Activated T-helper 17 cell treated with anti-CD3 and anti-CD28 coated beads, Interleukin-2, amount 50 U/mL, for 72 hours (primary cell): ENCODE results near the gene ABCA2. TPM values are rescaled to one million over a fixed set of nuclear protein-coding genes. Genes with fewer than 3 reads are reported as not detected.
A peak's percentile ranks its signal among the peaks of the same experiment; 100 is the strongest.
"Not testable (repeated sequence)": the region's sequence is repeated elsewhere in the genome, so short reads cannot be mapped to it uniquely, and the experiment has no call there.

ENCODE experiments used
- ATAC-seq: fragments of 150-1000 bp; cut with Tn5 transposase; replicated peaks from 2 replicates; pipeline ENCODE4 v1.10.0; 2021; ENCODE audit warnings: mild to moderate bottlenecking, moderate library complexity
- H3K27ac Mint-ChIP-seq: one replicate; pipeline ENCODE4 v1.8.0; 2022; ENCODE audit warnings: mixed read lengths
- H3K27me3 Mint-ChIP-seq: one replicate; pipeline ENCODE4 v1.8.0; 2022; ENCODE audit warnings: mixed read lengths
- H3K36me3 Mint-ChIP-seq: one replicate; pipeline ENCODE4 v1.8.0; 2022; ENCODE audit warnings: low read depth, mild to moderate bottlenecking, mixed read lengths
- H3K4me1 Mint-ChIP-seq: one replicate; pipeline ENCODE4 v1.8.0; 2022; ENCODE audit warnings: mixed read lengths
- H3K4me3 Mint-ChIP-seq: one replicate; pipeline ENCODE4 v1.8.0; 2022; ENCODE audit warnings: mild to moderate bottlenecking, mixed read lengths
- H3K9me3 Mint-ChIP-seq: one replicate; pipeline ENCODE4 v1.8.0; 2022; ENCODE audit warnings: mixed read lengths
- total RNA-seq, 2 donors: library from RNA; stranded (reverse); gene quantifications; one replicate each; pipeline ENCODE4 v1.2.3, GENCODE V29; 2022

The ABCA2 gene
- total RNA-seq, 2 donors from 2014 or later = 43.0 to 63.9 TPM

DNA sequence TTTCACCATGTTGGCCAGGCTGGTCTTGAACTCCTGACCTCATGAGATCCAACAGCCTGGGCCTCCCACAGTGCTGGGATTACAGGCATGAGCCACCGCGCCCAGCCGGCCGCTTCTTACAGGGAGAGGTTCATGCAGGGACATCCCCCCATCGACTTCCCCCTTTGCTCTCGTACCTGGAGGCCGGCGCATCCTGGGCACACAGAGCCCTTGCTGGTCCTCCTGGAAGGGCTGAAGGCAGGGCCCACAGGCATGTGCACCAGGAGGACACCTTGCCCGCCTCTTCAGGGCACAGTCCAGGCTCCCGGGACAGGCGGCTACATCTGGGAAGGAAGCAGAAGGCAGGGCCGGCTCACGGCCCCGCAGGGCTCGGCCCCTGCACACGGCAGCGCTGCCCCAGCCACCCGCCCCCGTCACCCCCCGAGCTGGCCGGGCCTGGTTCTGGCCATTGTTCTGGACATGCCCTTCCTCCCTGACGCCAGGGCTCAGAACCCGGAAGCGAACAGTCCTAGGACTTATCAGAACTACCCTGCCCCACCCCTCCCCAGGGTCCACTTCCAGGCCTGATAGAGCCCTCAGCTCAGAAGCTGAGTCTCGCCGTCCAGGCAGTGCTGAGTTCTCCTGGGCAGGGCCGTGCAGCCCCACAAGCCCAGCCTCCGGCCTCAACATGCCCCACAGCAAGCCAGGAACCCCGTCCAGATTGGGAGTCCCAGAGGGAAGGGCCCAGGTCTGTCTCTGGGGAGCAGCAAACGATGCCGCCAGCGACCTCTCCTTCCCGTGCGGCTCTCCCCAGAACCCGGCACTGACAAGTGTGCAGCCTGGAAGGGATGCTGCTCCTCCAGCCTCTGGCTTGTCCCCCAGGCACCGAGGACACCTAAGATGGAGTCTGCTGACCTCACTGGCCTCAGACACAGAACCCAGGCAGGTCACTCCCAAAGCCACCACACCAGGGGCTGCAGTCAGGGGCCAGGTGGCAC lies 15.0 kb upstream of the ABCA2 start:
- ATAC-seq = no peak

DNA sequence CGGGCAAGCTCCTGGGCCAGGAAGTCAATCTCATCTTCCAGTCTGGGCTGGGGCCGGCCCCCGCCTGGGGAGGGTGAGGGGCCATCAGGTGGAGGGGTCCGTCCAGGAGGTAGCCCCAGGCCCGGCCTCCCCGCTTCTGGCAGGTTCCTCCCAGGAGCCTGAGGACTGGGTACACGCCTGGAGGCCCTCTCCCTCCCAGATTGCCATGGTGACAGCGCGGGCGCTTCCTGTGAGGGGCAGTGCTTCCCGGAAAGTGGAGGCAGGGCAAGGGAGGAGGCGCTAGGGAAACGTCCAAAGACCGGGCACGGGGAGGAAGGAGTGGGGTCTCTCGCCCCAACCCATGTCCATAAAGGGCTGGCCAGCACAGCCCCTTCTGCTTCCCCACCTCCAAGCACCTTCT lies 13.1 kb upstream of the ABCA2 start:
- H3K27ac Mint-ChIP-seq = no peak overlapping the region
- no peaks in the 10 kb centered on the region for H3K4me1 Mint-ChIP-seq
- no peak for ATAC-seq
- H3K4me3 Mint-ChIP-seq = no peak overlapping the region
- H3K9me3 Mint-ChIP-seq = no peaks in the 10 kb centered on the region
- H3K27me3 Mint-ChIP-seq = no peaks in the 10 kb centered on the region
- peaks cover 23% of the 10 kb centered on the region for H3K36me3 Mint-ChIP-seq

More for the DNA sequence above, 15.0 kb upstream of the ABCA2 start:
- Mint-ChIP-seq H3K27ac (no peak overlapping the region), H3K36me3 (peaks cover 20% of the 10 kb centered on the region), H3K4me1 (no peaks in the 10 kb centered on the region), H3K27me3 (no peaks in the 10 kb centered on the region), H3K4me3 (no peak overlapping the region), H3K9me3 (no peaks in the 10 kb centered on the region)

DNA sequence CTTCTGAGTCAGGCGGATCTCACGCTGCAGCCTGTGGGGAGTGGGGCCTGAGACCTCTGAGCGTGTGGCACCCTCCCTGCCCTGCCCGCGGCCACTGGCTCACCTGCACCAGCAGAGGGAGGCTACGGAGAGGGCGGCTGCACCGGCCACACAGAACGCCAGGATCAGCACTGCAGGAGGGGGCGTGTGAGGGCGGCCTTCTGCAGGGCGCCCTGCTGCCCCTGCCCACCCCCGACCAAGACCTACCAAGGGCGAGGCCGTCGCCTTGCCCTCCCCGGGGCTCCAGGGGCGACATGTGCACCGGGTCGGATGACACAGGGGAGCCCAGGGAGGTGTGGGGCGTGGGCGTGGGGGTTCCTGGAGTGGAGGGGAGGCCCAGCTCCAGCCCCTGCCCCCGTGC lies 12.5 kb upstream of the ABCA2 start:
- no peaks in the 10 kb centered on the region for H3K4me1 Mint-ChIP-seq
- no peaks in the 10 kb centered on the region for H3K27me3 Mint-ChIP-seq
- H3K36me3 Mint-ChIP-seq = peaks cover 23% of the 10 kb centered on the region
- no peak for ATAC-seq
- H3K9me3 Mint-ChIP-seq = no peaks in the 10 kb centered on the region
- H3K27ac Mint-ChIP-seq = no peak overlapping the region
- no peak overlapping the region for H3K4me3 Mint-ChIP-seq

DNA sequence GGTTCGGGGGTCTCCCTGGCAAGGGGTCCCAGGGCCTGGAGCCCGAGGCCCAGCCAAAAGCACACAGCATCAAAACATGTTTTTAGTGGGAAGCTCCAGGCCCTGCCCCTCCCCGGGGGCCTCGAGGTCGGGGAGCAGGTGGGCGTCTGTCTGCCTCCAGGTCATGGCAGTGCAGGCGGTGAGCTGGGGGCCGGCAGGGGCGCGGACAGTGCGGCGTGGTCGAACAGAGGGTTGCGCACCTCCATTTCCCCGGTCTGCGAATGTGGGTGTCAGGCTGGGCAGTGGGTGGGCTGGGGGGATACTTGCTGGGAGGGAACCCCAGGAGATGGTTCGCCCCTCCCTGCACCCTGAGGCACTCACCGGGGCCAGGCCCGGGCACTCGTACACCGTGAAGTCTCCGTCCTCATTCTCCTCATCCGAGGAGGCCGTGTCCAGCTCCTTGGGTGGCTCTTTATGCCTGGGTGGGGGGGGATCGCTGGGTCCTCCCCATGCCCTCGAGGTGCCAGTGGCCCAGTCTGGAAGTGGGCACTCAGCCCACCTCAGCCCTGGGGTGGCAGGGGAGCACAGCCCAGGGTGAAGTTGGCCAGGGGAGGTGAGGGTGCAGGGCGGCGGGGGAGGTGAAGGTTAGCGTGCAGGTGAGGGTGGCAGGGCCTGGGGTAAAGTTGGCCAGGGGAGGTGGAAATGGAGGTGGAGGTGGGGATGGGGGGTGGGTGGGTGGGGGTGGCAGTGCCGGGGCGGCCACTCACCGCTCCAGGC lies 11.8 kb upstream of the ABCA2 start:
- Mint-ChIP-seq H3K36me3 (peaks cover 19% of the 10 kb centered on the region), H3K27ac (no peak overlapping the region), H3K27me3 (no peaks in the 10 kb centered on the region), H3K4me3 (no peak overlapping the region), H3K4me1 (peaks cover under 1% of the 10 kb centered on the region), H3K9me3 (no peaks in the 10 kb centered on the region)
- ATAC-seq = no peak

DNA sequence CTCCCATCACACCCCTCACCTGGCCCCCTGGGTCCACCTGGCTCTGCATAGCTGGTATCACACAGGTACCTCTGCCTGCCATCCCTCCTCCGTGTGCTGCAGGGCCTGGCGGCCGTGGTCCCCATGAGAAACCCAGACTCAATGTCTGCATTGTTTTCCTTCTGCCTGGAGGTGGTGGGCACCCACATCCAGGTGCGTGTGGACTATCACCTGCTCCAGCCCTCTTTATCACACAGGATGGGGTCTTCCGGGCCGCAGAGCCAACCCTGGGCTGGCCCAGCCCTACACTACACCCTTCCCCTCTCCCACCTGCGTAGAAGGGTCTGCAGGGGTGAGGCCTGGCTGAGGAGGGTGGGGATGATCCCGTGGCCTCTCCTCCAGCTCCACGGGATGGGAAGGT lies 10.9 kb upstream of the ABCA2 start:
- ATAC-seq = no peak
- H3K36me3 Mint-ChIP-seq = peaks cover 18% of the 10 kb centered on the region
- H3K27me3 Mint-ChIP-seq = no peaks in the 10 kb centered on the region
- peaks cover 4% of the 10 kb centered on the region for H3K4me1 Mint-ChIP-seq
- H3K9me3 Mint-ChIP-seq = no peaks in the 10 kb centered on the region
- no peak overlapping the region for H3K27ac Mint-ChIP-seq
- no peak overlapping the region for H3K4me3 Mint-ChIP-seq

- no peak for ATAC-seq
- Mint-ChIP-seq H3K9me3 (no peaks in the 10 kb centered on the region), H3K36me3 (peaks cover 18% of the 10 kb centered on the region), H3K4me1 (peaks cover 4% of the 10 kb centered on the region), H3K27me3 (no peaks in the 10 kb centered on the region), H3K27ac (no peak overlapping the region), H3K4me3 (no peak overlapping the region)
Measured at GRCh38 chr9:137037483-137037882, 9.4 kb upstream of the ABCA2 start.

DNA sequence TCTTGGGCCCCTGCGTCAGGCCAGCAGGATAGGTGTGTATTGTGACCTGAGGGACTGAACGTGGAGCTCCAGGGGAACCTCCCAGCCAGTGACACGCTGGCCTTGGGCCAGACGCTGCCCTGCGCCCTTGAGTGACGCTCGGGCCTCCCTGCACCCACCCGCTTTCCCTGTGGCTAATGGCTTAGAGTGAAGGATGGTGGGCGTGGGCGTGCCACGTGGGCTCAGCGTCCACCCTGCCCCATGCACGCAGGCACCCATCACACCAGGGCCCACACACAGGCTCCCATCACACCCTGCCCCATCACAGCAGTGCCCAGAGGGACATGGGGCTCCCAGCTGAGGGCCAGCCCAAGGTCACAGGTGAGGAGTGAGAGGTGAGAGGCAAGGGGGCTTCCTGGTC lies 9.0 kb upstream of the ABCA2 start:
- no peak overlapping the region for H3K4me3 Mint-ChIP-seq
- no peak overlapping the region for H3K27ac Mint-ChIP-seq
- no peak for ATAC-seq
- no peaks in the 10 kb centered on the region for H3K27me3 Mint-ChIP-seq
- H3K36me3 Mint-ChIP-seq = peaks cover 18% of the 10 kb centered on the region
- no peaks in the 10 kb centered on the region for H3K9me3 Mint-ChIP-seq
- peaks cover 4% of the 10 kb centered on the region for H3K4me1 Mint-ChIP-seq

- H3K4me1 Mint-ChIP-seq = peaks cover 5% of the 10 kb centered on the region
- no peak for ATAC-seq
- peak overlapping the region; percentile 86 for H3K4me3 Mint-ChIP-seq
- H3K27ac Mint-ChIP-seq = no peak overlapping the region
- peaks cover 20% of the 10 kb centered on the region for H3K36me3 Mint-ChIP-seq
- no peaks in the 10 kb centered on the region for H3K9me3 Mint-ChIP-seq
- no peaks in the 10 kb centered on the region for H3K27me3 Mint-ChIP-seq
Measured at GRCh38 chr9:137035937-137036336, 7.9 kb upstream of the ABCA2 start.

DNA sequence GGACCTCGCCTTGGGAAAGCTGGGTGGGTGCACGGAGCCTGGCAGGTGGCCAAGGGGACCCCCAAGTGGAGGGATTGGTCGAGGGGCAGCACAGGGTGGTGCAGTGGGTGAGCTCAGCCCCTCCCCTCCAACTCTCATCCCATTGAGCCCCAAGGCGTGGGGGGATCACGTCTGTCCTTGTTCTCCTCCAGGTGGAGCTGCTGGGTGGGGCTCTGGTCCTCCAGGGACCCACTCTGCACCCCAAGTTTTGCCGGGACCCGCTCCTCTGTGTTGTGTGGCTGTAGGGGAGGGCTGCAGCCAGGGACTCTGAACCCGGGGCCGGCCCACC lies 7.4 kb upstream of the ABCA2 start:
- peaks cover 9% of the 10 kb centered on the region for H3K4me1 Mint-ChIP-seq
- ATAC-seq = no peak
- peak overlapping the region; percentile 89 for H3K27ac Mint-ChIP-seq
- peaks cover 25% of the 10 kb centered on the region for H3K36me3 Mint-ChIP-seq
- H3K27me3 Mint-ChIP-seq = no peaks in the 10 kb centered on the region
- peak overlapping the region; percentile 86 for H3K4me3 Mint-ChIP-seq
- H3K9me3 Mint-ChIP-seq = no peaks in the 10 kb centered on the region

DNA sequence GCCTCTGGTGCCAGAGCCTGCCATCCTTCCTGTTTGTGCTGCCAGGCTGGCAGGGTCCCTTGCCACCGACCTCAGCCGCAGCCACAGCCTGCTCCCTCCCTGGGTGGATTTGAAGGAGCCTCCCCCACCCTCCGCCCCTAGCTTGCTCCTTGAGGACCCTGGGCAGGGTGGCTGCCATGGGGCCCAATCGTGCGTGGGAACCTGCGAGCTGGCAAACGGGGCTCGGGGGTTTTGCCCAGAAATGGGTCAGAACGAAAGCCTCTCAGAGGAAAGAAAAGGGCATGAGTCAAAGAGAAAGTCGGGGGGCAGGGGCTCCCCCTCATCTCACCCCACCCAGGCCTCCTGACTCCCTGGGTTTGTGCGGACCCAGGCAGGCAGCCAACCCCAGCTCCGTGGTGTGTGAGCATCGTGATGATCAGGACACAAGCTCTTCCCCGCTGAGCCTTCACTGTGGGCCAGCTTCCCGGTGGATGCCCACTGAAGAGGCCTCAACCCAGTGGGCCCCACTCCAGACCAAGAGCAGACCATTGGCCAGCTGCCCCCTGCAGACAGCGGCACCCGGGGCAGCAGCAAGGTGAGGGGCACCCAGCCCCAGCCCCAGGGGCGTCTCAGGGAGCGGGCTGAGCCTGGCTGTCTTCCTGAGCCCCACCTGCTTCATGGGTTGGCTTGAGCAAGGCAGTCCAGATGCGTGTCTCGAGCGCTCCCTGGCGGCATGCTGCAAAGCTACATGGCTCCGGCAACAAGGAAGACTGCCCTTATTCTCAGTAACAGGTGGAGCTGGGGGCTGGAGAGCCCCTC lies 6.9 kb upstream of the ABCA2 start:
- peaks cover 9% of the 10 kb centered on the region for H3K4me1 Mint-ChIP-seq
- H3K36me3 Mint-ChIP-seq = peaks cover 26% of the 10 kb centered on the region
- no peaks in the 10 kb centered on the region for H3K27me3 Mint-ChIP-seq
- H3K27ac Mint-ChIP-seq = peak overlapping the region; percentile 89
- no peaks in the 10 kb centered on the region for H3K9me3 Mint-ChIP-seq
- peak overlapping the region; percentile 86 for H3K4me3 Mint-ChIP-seq
- peak; percentile 69 for ATAC-seq

DNA sequence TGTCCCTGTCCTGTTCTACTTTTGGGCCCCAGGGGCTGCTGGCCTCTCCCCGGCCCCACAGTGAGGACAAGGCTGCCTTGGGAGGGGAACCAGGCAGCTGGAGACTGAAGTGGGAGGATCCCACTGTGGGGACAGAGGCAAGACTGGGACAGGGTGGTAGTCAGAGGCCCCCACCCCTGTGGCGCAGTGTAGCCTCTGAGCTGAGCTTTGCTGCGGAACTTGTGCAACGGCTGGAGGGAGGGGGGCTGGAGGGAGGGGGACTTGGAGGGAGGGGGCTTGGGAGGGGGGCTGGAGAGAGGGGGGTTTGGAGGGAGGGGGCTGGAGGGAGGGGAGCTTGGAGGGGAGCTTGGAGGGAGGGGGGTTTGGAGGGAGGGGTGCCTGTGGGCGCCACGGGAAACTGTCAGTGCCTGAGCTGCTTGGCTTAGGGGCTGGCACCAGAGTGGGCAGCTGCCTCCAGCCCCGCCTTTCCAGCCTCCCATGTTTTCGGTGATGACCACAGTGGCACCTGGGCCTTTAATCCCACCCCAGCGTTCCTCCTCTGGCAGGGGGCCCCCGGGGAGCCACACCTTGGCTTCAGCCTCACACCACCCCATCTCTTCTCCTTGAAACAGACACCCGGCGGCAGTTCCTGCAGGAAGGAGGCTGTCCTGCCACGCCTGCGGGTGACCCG lies 6.1 kb upstream of the ABCA2 start:
- Mint-ChIP-seq H3K36me3 (peaks cover 22% of the 10 kb centered on the region), H3K4me3 (peak overlapping the region; percentile 86), H3K9me3 (no peaks in the 10 kb centered on the region), H3K27ac (peak overlapping the region; percentile 89), H3K4me1 (peaks cover 9% of the 10 kb centered on the region), H3K27me3 (no peaks in the 10 kb centered on the region)
- no peak for ATAC-seq

- not testable (repeated sequence) for H3K4me1 Mint-ChIP-seq, ATAC-seq, H3K27me3 Mint-ChIP-seq, H3K9me3 Mint-ChIP-seq, H3K27ac Mint-ChIP-seq
- H3K4me3 Mint-ChIP-seq = peak overlapping the region; percentile 86
- H3K36me3 Mint-ChIP-seq = peaks cover 15% of the 10 kb centered on the region
Measured at GRCh38 chr9:137033481-137033880, 5.4 kb upstream of the ABCA2 start.

GRCh38 chr9:137032858-137033257 lies 4.8 kb upstream of the ABCA2 start:
- H3K27ac Mint-ChIP-seq = peak overlapping the region; percentile 25
- H3K36me3 Mint-ChIP-seq = peaks cover 9% of the 10 kb centered on the region
- H3K4me3 Mint-ChIP-seq = peak overlapping the region; percentile 86
- no peak for ATAC-seq
- H3K9me3 Mint-ChIP-seq = no peaks in the 10 kb centered on the region
- H3K4me1 Mint-ChIP-seq = peaks cover 9% of the 10 kb centered on the region
- H3K27me3 Mint-ChIP-seq = no peaks in the 10 kb centered on the region
